Mesenchymal stem cell (in vitro differentiated cells and primary cell): Measurements from ENCODE around the gene PRR35.
A peak's percentile ranks its signal among the peaks of the same experiment; 100 is the strongest.

Source experiments
- DNase-seq: peaks from one replicate; pipeline ENCODE4 v3.0.0-alpha.2; 2013
- H2AFZ ChIP-seq: one replicate; pipeline ENCODE4 v1.6.1; 2013; ENCODE audit warnings: low read depth, mild to moderate bottlenecking, control low read depth, inconsistent platforms, low read length, moderate library complexity
- H2AK5ac ChIP-seq: 2 replicates; pipeline ENCODE4 v1.6.1; 2013; ENCODE audit warnings: low read length, moderate library complexity, mild to moderate bottlenecking, inconsistent platforms; ENCODE audit not compliant: severe bottlenecking
- H2BK120ac ChIP-seq: one replicate; pipeline ENCODE4 v1.6.1; 2013; ENCODE audit warnings: low read depth, mild to moderate bottlenecking, inconsistent platforms, low read length, moderate library complexity
- H2BK12ac ChIP-seq, 2 experiments: one replicate each; pipeline ENCODE4 v1.6.1; 2013; ENCODE audit warnings: inconsistent platforms in 2 of 2, low read length in 2 of 2, mild to moderate bottlenecking in 2 of 2, moderate library complexity in 2 of 2, control low read depth in 1 of 2
- H2BK15ac ChIP-seq: one replicate; pipeline ENCODE4 v1.6.1; 2013; ENCODE audit warnings: mild to moderate bottlenecking, low read depth, inconsistent platforms; ENCODE audit not compliant: poor library complexity, severe bottlenecking
- H2BK5ac ChIP-seq: 2 replicates; pipeline ENCODE4 v1.6.1; 2013; ENCODE audit warnings: low read depth, mild to moderate bottlenecking, low read length, control low read depth, inconsistent platforms; ENCODE audit not compliant: poor library complexity, severe bottlenecking
- H3K14ac ChIP-seq, 2 experiments: one replicate each; pipeline ENCODE4 v1.6.1; 2013; ENCODE audit warnings: inconsistent platforms in 2 of 2, low read length in 2 of 2, control low read depth in 1 of 2, mild to moderate bottlenecking in 1 of 2, moderate library complexity in 1 of 2
- H3K18ac ChIP-seq, 2 experiments: one replicate each; pipeline ENCODE4 v1.6.1; 2013; ENCODE audit warnings: inconsistent platforms in 2 of 2, low read length in 2 of 2, control low read depth in 1 of 2, low read depth in 1 of 2, mild to moderate bottlenecking in 1 of 2
- H3K23ac ChIP-seq, 2 experiments: one replicate each; pipeline ENCODE4 v1.6.1; 2013; ENCODE audit warnings: inconsistent platforms in 2 of 2, low read length in 2 of 2, mild to moderate bottlenecking in 2 of 2, moderate library complexity in 2 of 2, control low read depth in 1 of 2
- H3K27ac ChIP-seq: 2 replicates; pipeline ENCODE4 v1.5.1; 2013; ENCODE audit warnings: mild to moderate bottlenecking, moderate library complexity, low read length, control low read depth, inconsistent platforms; ENCODE audit not compliant: poor library complexity, severe bottlenecking
- H3K27me3 ChIP-seq, 2 experiments: 2 replicates each; pipeline versions ENCODE4 v1.6.1 to v1.7.0; 2013; ENCODE audit warnings: low read length in 2 of 2, mild to moderate bottlenecking in 2 of 2, moderate library complexity in 2 of 2, control low read depth in 1 of 2, inconsistent platforms in 1 of 2; ENCODE audit not compliant: control insufficient read depth in 1 of 2, insufficient read depth in 1 of 2
- H3K36me3 ChIP-seq, 2 experiments: 2 replicates each; pipeline versions ENCODE4 v1.6.1 to v1.7.0; 2013; ENCODE audit warnings: low read length in 2 of 2, control low read depth in 1 of 2, inconsistent platforms in 1 of 2, low read depth in 1 of 2, mild to moderate bottlenecking in 1 of 2; ENCODE audit not compliant: insufficient read depth in 2 of 2, control insufficient read depth in 1 of 2
- H3K4ac ChIP-seq, 2 experiments: one replicate each; pipeline ENCODE4 v1.6.1; 2013; ENCODE audit warnings: inconsistent platforms in 2 of 2, low read length in 2 of 2, mild to moderate bottlenecking in 2 of 2, moderate library complexity in 2 of 2, control low read depth in 1 of 2, low read depth in 1 of 2
- H3K4me1 ChIP-seq: 2 replicates; pipeline ENCODE4 v1.6.1; 2013; ENCODE audit warnings: low read depth, low read length, control low read depth; ENCODE audit not compliant: control insufficient read depth, insufficient read depth
- H3K4me2 ChIP-seq: 2 replicates; pipeline ENCODE4 v1.6.1; 2013; ENCODE audit warnings: low read length, mild to moderate bottlenecking, inconsistent platforms; ENCODE audit not compliant: poor library complexity, severe bottlenecking
- H3K4me3 ChIP-seq, 2 experiments: 2 replicates each; pipeline versions ENCODE4 v1.5.1 to v1.7.0; 2013; ENCODE audit warnings: low read length in 2 of 2, mild to moderate bottlenecking in 2 of 2, control low read depth in 1 of 2, low read depth in 1 of 2; ENCODE audit not compliant: insufficient read depth in 1 of 2
- H3K79me1 ChIP-seq: replicated peaks from 2 replicates; pipeline ENCODE4 v1.6.1; 2013; ENCODE audit warnings: mild to moderate bottlenecking, control low read depth, low read length, inconsistent platforms; ENCODE audit not compliant: poor library complexity, severe bottlenecking
- H3K9ac ChIP-seq: 2 replicates; pipeline ENCODE4 v1.7.0; 2013; ENCODE audit warnings: mild to moderate bottlenecking, low read length, moderate library complexity
- H3K9me3 ChIP-seq: 2 replicates; pipeline ENCODE4 v1.7.0; 2013; ENCODE audit warnings: mild to moderate bottlenecking, low read length; ENCODE audit not compliant: control insufficient read depth
- H4K8ac ChIP-seq: one replicate; pipeline ENCODE4 v1.6.1; 2013; ENCODE audit warnings: inconsistent platforms, mild to moderate bottlenecking, low read length, moderate library complexity
- H4K91ac ChIP-seq: one replicate; pipeline ENCODE4 v1.6.1; 2013; ENCODE audit warnings: mild to moderate bottlenecking, low read length, inconsistent platforms
- WGBS: methylation state at CpG from one replicate; pipeline ENCODE4 v1.1.7; 2013; ENCODE audit warnings: mixed read lengths; 5-methylcytosine and 5-hydroxymethylcytosine counted together

PRR35 gene

GRCh38 chr16:546909-547770, 13.1 kb upstream of the PRR35 start:
- Histone ChIP-seq H2BK15ac (no peak overlapping the region), H2AK5ac (no peak overlapping the region), H2BK5ac (no peak overlapping the region), H3K4me3 (no peak overlapping the region), H4K8ac (no peak overlapping the region), H2BK120ac (no peak overlapping the region), H3K23ac (no peak overlapping the region), H3K9me3 (no peaks in the 10 kb centered on the region), H3K18ac (no peak overlapping the region), H3K4ac (no peak overlapping the region), H3K4me1 (peaks cover 11% of the 10 kb centered on the region), H2BK12ac (no peak overlapping the region), H3K36me3 (peaks cover 23 to 90% of the 10 kb centered on the region in 2 experiments), H3K79me1 (peaks cover 59% of the 10 kb centered on the region), H2AFZ (no peak overlapping the region), H4K91ac (no peak overlapping the region), H3K27me3 (no peaks in the 10 kb centered on the region), H3K14ac (no peak overlapping the region), H3K4me2 (no peak overlapping the region), H3K9ac (no peak overlapping the region), H3K27ac (no peak overlapping the region)
- no peak for DNase-seq
- WGBS: 96% methylated on average over 57 of the region's 60 CpGs

GRCh38 chr16:548586-548985, 11.6 kb upstream of the PRR35 start:
- Histone ChIP-seq H3K27me3 (no peaks in the 10 kb centered on the region), H2AK5ac (no peak overlapping the region), H2BK5ac (no peak overlapping the region), H3K9ac (no peak overlapping the region), H3K23ac (no peak overlapping the region), H3K4me3 (no peak overlapping the region), H4K8ac (no peak overlapping the region), H2BK120ac (no peak overlapping the region), H3K79me1 (peaks cover 53% of the 10 kb centered on the region), H3K27ac (no peak overlapping the region), H3K9me3 (no peaks in the 10 kb centered on the region), H3K36me3 (peaks cover 26 to 98% of the 10 kb centered on the region in 2 experiments), H2BK15ac (no peak overlapping the region), H3K4me2 (no peak overlapping the region), H3K4ac (no peak overlapping the region), H4K91ac (no peak overlapping the region), H3K14ac (no peak overlapping the region), H2AFZ (no peak overlapping the region), H2BK12ac (no peak overlapping the region), H3K18ac (no peak overlapping the region), H3K4me1 (peaks cover 6% of the 10 kb centered on the region)
- 96% methylated on average over 21 of the region's 21 CpGs for WGBS
- DNase-seq: no peak

- H2BK12ac ChIP-seq: no peak overlapping the region
- H4K8ac ChIP-seq: no peak overlapping the region
- no peak overlapping the region for H2AK5ac ChIP-seq
- no peak overlapping the region for H3K4ac ChIP-seq
- peaks cover 30 to 97% of the 10 kb centered on the region in 2 experiments for H3K36me3 ChIP-seq
- no peak overlapping the region for H3K4me2 ChIP-seq
- no peak overlapping the region for H3K9ac ChIP-seq
- H3K18ac ChIP-seq: no peak overlapping the region
- H3K27me3 ChIP-seq: no peaks in the 10 kb centered on the region
- no peak overlapping the region for H3K23ac ChIP-seq
- no peak overlapping the region for H3K4me3 ChIP-seq
- H3K4me1 ChIP-seq: peaks cover 7% of the 10 kb centered on the region
- no peaks in the 10 kb centered on the region for H3K9me3 ChIP-seq
- H2BK5ac ChIP-seq: no peak overlapping the region
- peak overlapping the region; percentile 15 for H4K91ac ChIP-seq
- H2AFZ ChIP-seq: no peak overlapping the region
- H2BK120ac ChIP-seq: no peak overlapping the region
- H3K27ac ChIP-seq: no peak overlapping the region
- H3K79me1 ChIP-seq: peaks cover 50% of the 10 kb centered on the region
- no peak overlapping the region for H3K14ac ChIP-seq
- no peak overlapping the region for H2BK15ac ChIP-seq
- 98% methylated on average over 54 of the region's 54 CpGs for WGBS
- no peak for DNase-seq
Measured at GRCh38 chr16:549544-550263, 10.5 kb upstream of the PRR35 start.

GRCh38 chr16:551210-551609, 9.0 kb upstream of the PRR35 start:
- Histone ChIP-seq H3K27me3 (no peaks in the 10 kb centered on the region), H3K9ac (no peak overlapping the region), H3K9me3 (no peaks in the 10 kb centered on the region), H2BK12ac (no peak overlapping the region), H3K23ac (no peak overlapping the region), H2AFZ (no peak overlapping the region), H3K4me3 (no peak overlapping the region), H3K4ac (no peak overlapping the region), H2BK15ac (no peak overlapping the region), H3K4me2 (no peak overlapping the region), H3K4me1 (peaks cover 15% of the 10 kb centered on the region), H3K18ac (no peak overlapping the region), H2AK5ac (no peak overlapping the region), H4K91ac (no peak overlapping the region), H3K27ac (no peak overlapping the region), H3K14ac (no peak overlapping the region), H2BK120ac (no peak overlapping the region), H2BK5ac (no peak overlapping the region), H4K8ac (no peak overlapping the region), H3K79me1 (peaks cover 43% of the 10 kb centered on the region), H3K36me3 (peaks cover 30 to 91% of the 10 kb centered on the region in 2 experiments)
- WGBS: 96% methylated on average over 23 of the region's 28 CpGs
- DNase-seq: no peak
